GM12891 (cell line): ENCODE data around the gene L1CAM.

Source experiments
- PAX5 ChIP-seq: IDR thresholded peaks from 2 replicates; pipeline ENCODE4 v1.6.1; 2011; ENCODE audit warnings: low read length, moderate library complexity, mild to moderate bottlenecking; ENCODE audit not compliant: insufficient read depth, severe bottlenecking
- POLR2A ChIP-seq: IDR thresholded peaks from 2 replicates; pipeline ENCODE4 v1.6.1; 2011; ENCODE audit warnings: low read depth, low read length, control low read depth
- POLR2AphosphoS5 ChIP-seq: IDR thresholded peaks from 2 replicates; pipeline ENCODE4 v1.6.1; 2011; ENCODE audit warnings: low read depth, low read length, control low read depth
- TAF1 ChIP-seq: IDR thresholded peaks from 2 replicates; pipeline ENCODE4 v1.6.1; 2011; ENCODE audit warnings: low read depth, low read length, control low read depth

GRCh38 chrX:153871451-153871850, 14.5 kb downstream of the L1CAM start:
- no peak for TF ChIP-seq PAX5
- TF ChIP-seq POLR2A: no peak
- no peak for TF ChIP-seq POLR2AphosphoS5
- no peak for TF ChIP-seq TAF1
